AG08396 (cell line): Measurements from ENCODE around the gene LY6G5C.
"Not testable (repeated sequence)": the region's sequence is repeated elsewhere in the genome, so short reads cannot be mapped to it uniquely, and the experiment has no call there.

ENCODE experiments used
- DNase-seq: peaks from one replicate; pipeline ENCODE4 v3.0.0; 2012; ENCODE audit warnings: low spot score, mixed read lengths

LY6G5C gene

GRCh38 chr6:31715022-31715958 lies 34.4 kb upstream of the LY6G5C start, which contains the start of gene LY6G6D:
Gene LY6G6D (plus strand): TSS chr6:31715348. CDS start chr6:31715356, 8 bp downstream.
- DNase-seq = no peak

- DNase-seq = no peak
Observed at GRCh38 chr6:31713991-31714684, 33.3 kb upstream of the LY6G5C start.

- no peak for DNase-seq
Observed at GRCh38 chr6:31713465-31713864, 32.6 kb upstream of the LY6G5C start.

- no peak for DNase-seq
Observed at GRCh38 chr6:31712296-31712695, 31.4 kb upstream of the LY6G5C start.

- no peak for DNase-seq
Observed at GRCh38 chr6:31711233-31711632, 30.4 kb upstream of the LY6G5C start.

- no peak for DNase-seq
Observed at GRCh38 chr6:31710523-31711219, 29.8 kb upstream of the LY6G5C start.

- not testable (repeated sequence) for DNase-seq
Observed at GRCh38 chr6:31709157-31709556, 28.3 kb upstream of the LY6G5C start.

GRCh38 chr6:31708224-31708623 lies 27.4 kb upstream of the LY6G5C start:
- no peak for DNase-seq

- DNase-seq = no peak
Observed at GRCh38 chr6:31707701-31708100, 26.8 kb upstream of the LY6G5C start.

- DNase-seq = no peak
Observed at GRCh38 chr6:31706599-31706998, 25.7 kb upstream of the LY6G5C start, which contains the start of gene LY6G6F. Gene LY6G6F (plus strand): TSS chr6:31706866. CDS start chr6:31706907, 41 bp downstream.

GRCh38 chr6:31705931-31706330 lies 25.1 kb upstream of the LY6G5C start:
- DNase-seq = no peak

GRCh38 chr6:31702819-31703716 lies 22.2 kb upstream of the LY6G5C start, which contains the start of gene ABHD16A:
Gene ABHD16A (minus strand): TSS chr6:31703324. CDS start chr6:31703281, 43 bp downstream.
- DNase-seq = peak; percentile 97

GRCh38 chr6:31702405-31702818 lies 21.5 kb upstream of the LY6G5C start:
- DNase-seq = no peak

GRCh38 chr6:31701666-31702404 lies 21.0 kb upstream of the LY6G5C start:
- DNase-seq = peak; percentile 54

GRCh38 chr6:31700740-31701401 lies 20.0 kb upstream of the LY6G5C start:
- DNase-seq = no peak

- DNase-seq = no peak
Observed at GRCh38 chr6:31697555-31697954, 16.7 kb upstream of the LY6G5C start.

GRCh38 chr6:31693535-31693934 lies 12.7 kb upstream of the LY6G5C start:
- DNase-seq = no peak

GRCh38 chr6:31692886-31693285 lies 12.0 kb upstream of the LY6G5C start:
- DNase-seq = no peak

- no peak for DNase-seq
Observed at GRCh38 chr6:31692353-31692752, 11.5 kb upstream of the LY6G5C start.

GRCh38 chr6:31691564-31692108 lies 10.8 kb upstream of the LY6G5C start:
- DNase-seq = no peak
